Kidney (tissue), 14 donors: ENCODE results near the gene SIK3. TPM values are rescaled to one million over a fixed set of nuclear protein-coding genes. Genes with fewer than 3 reads are reported as not detected.

ENCODE experiments used
- DNase-seq, 5 donors: peaks; one replicate each; pipeline ENCODE4 v3.0.0-alpha.2; 2013 to 2020
- FAIRE-seq: peaks from 2 replicates; lab custom pipeline; 2012; peaks lifted over from hg19 to GRCh38; lab: Jason Lieb, UNC
- H3K27ac ChIP-seq, 2 donors: one replicate each; pipeline ENCODE4 v1.7.0; 2013; ENCODE audit warnings: low read depth in 2 of 2, low read length in 2 of 2, inconsistent platforms in 1 of 2
- H3K27me3 ChIP-seq: one replicate; pipeline ENCODE4 v1.7.1; 2013; ENCODE audit warnings: low read length, inconsistent platforms; ENCODE audit not compliant: control insufficient read depth, insufficient read depth
- H3K36me3 ChIP-seq, 3 donors: one replicate each; pipeline versions ENCODE4 v1.7.0 to v1.7.1; 2013; ENCODE audit warnings: low read length in 3 of 3, control low read depth in 1 of 3, inconsistent platforms in 1 of 3; ENCODE audit not compliant: insufficient read depth in 3 of 3, control insufficient read depth in 2 of 3
- H3K4me1 ChIP-seq, 3 donors: one replicate each; pipeline versions ENCODE4 v1.7.0 to v1.7.1; 2013; ENCODE audit warnings: low read length in 3 of 3, inconsistent platforms in 1 of 3, low read depth in 1 of 3; ENCODE audit not compliant: control insufficient read depth in 2 of 3, insufficient read depth in 2 of 3
- H3K4me3 ChIP-seq, 3 donors: one replicate each; pipeline versions ENCODE4 v1.7.0 to v1.8.1; 2013; ENCODE audit warnings: low read length in 3 of 3, control low read depth in 1 of 3, inconsistent platforms in 1 of 3
- H3K9ac ChIP-seq, 3 donors: one replicate each; pipeline versions ENCODE4 v1.7.0 to v1.7.1; 2013; ENCODE audit warnings: low read length in 3 of 3, control low read depth in 1 of 3, inconsistent platforms in 1 of 3
- H3K9me3 ChIP-seq, 3 donors: one replicate each; pipeline versions ENCODE4 v1.7.0 to v1.7.1; 2013; ENCODE audit warnings: low read length in 3 of 3, control low read depth in 1 of 3, inconsistent platforms in 1 of 3; ENCODE audit not compliant: control insufficient read depth in 2 of 3, insufficient read depth in 1 of 3
- intact Hi-C: fragments of 100-400 bp; cut with DNase I; formaldehyde crosslinking; loops from one replicate; pipeline ENCODE4 v1.11.1; 2022
- polyA plus RNA-seq: library from polyadenylated mRNA; stranded (reverse); fragments of 350-450 nt; fragmentation: Illumina TruSeq; extraction: RNeasy Lipid Tissue Mini Kit (QIAGEN cat#74804); gene quantifications from one replicate; pipeline ENCODE4 v1.2.3, GENCODE V29; 2014; ENCODE audit warnings: low read depth, low replicate concordance; ENCODE audit not compliant: insufficient read depth
- total RNA-seq: library from RNA; stranded (reverse); fragmentation: NEBNext Ultra II Directional; extraction: Animal tissue kit (Norgen Biotek cat#: 25700); gene quantifications from one replicate; pipeline ENCODE4 v1.2.1, GENCODE V29; 2021
- TF ChIP-seq, protein P1 (sequence below): IDR thresholded peaks from 3 replicates; pipeline ENCODE4 v1.5.1; 2012; ENCODE audit warnings: mild to moderate bottlenecking, moderate library complexity, borderline replicate concordance; ENCODE audit not compliant: insufficient read depth; ENCODE audit errors: extremely low read depth
- donor health status: control.
- donor health status: control.
- donor health status: control.
- donor health status: control.
- donor health status: control.
- donor health status: DM: yes; HTN: yes; CAD: no.
- donor health status: Normal renal cell carcinoma (clear cell type).

Gene SIK3
- total and polyA plus RNA-seq, 2 donors from 2014 or later, result 12.3 to 50.7 TPM

DNA sequence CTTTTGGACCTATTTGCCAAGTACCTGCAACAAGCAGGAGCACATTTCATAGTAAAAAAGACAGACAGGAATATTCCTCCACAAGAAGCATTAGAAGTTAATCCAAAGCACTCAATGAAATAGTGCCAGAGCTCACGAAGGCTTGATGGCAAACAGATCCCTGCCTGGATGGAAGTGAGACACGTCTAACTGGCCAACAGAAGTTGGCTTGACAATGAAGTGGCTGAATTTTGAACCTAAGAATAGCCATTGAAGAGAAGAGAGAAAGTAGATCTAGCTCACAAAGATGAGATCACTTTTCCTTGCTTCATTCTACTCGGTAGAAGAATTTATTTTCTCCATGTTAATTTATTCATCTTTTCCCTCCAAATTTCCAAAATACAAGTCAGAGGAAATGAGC is 230.2 kb downstream of the SIK3 start:
- H3K27me3 ChIP-seq, result no peaks in the 10 kb centered on the region
- DNase-seq (no peak), FAIRE-seq (no peak)
- intact Hi-C loops, result no loop called here
- H3K27ac ChIP-seq, result no peak overlapping the region
- no peak overlapping the region for H3K4me3 ChIP-seq
- TF ChIP-seq, protein P1, sequence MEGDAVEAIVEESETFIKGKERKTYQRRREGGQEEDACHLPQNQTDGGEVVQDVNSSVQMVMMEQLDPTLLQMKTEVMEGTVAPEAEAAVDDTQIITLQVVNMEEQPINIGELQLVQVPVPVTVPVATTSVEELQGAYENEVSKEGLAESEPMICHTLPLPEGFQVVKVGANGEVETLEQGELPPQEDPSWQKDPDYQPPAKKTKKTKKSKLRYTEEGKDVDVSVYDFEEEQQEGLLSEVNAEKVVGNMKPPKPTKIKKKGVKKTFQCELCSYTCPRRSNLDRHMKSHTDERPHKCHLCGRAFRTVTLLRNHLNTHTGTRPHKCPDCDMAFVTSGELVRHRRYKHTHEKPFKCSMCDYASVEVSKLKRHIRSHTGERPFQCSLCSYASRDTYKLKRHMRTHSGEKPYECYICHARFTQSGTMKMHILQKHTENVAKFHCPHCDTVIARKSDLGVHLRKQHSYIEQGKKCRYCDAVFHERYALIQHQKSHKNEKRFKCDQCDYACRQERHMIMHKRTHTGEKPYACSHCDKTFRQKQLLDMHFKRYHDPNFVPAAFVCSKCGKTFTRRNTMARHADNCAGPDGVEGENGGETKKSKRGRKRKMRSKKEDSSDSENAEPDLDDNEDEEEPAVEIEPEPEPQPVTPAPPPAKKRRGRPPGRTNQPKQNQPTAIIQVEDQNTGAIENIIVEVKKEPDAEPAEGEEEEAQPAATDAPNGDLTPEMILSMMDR, result no peak
- H3K9me3 ChIP-seq, result no peaks in the 10 kb centered on the region
- no peak overlapping the region for H3K9ac ChIP-seq
- H3K4me1 ChIP-seq, result no peaks in the 10 kb centered on the region
- H3K36me3 ChIP-seq, result peaks cover 4 to 69% (median 52%) of the 10 kb centered on the region in 3 donors

DNA sequence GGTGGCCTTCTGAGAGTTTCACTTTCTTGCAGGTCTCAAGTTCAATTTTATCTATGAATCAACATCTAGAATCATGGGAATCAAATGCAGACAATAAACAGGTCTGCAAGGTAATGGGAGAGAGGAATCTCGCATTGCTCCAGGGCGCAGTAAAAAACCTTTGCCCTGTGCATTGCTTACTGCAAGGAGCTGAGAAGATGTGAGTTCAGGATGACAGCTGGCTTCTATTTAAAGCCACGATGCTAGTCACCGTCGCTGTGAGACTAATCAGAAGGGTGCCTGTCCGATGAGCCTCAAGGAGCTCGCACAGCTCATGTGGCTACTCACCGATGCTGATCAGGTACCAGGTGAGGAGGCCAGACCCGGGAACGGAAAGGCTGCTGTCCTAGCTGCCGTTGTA is 230.6 kb downstream of the SIK3 start:
- H3K4me3 ChIP-seq, result no peak overlapping the region
- H3K9ac ChIP-seq, result no peak overlapping the region
- no peak for FAIRE-seq
- intact Hi-C loops, result no loop called here
- no peak overlapping the region for H3K27ac ChIP-seq
- TF ChIP-seq, protein P1, result no peak
- H3K4me1 ChIP-seq, result no peaks in the 10 kb centered on the region
- H3K36me3 ChIP-seq, result peaks cover 4 to 64% (median 48%) of the 10 kb centered on the region in 3 donors
- no peaks in the 10 kb centered on the region for H3K27me3 ChIP-seq
- no peak for DNase-seq
- no peaks in the 10 kb centered on the region for H3K9me3 ChIP-seq

DNA sequence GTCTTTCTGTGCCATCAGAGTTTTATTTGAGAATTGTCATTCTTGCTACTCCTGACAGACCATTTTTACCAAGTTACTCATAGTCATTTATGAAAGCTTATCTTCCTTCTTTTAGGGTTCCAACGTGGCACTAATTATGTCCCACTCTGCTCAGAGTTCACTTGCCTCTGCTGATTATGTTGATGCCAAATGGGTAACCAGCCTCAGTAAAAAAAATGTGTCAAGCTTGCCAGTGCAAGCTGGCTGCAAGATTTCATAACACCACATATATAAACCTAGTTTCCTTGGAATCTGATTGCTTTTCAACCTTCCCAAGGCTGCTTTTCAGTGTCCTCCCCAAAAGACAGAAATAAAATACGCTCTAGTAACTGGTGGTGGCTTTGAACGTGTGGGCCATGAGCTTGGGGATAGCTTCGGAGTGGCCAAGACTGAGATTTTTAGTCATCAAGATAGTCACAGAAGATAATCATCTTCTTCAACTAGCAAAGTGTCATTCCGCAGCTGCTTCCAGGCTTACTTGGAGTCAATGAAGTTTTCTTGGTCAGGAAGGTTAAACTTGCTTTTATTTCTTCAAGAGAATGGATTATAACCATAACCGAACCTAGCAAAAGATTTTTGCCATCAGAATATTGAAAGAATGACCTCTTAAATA is 231.3 kb downstream of the SIK3 start:
- Histone ChIP-seq H3K27ac (no peak overlapping the region), H3K36me3 (peaks cover 0 to 67% (median 51%) of the 10 kb centered on the region in 3 donors), H3K4me1 (no peaks in the 10 kb centered on the region), H3K9me3 (no peaks in the 10 kb centered on the region), H3K27me3 (no peaks in the 10 kb centered on the region), H3K9ac (no peak overlapping the region), H3K4me3 (no peak overlapping the region)
- intact Hi-C loops, result no loop called here
- no peak for DNase-seq
- no peak for FAIRE-seq
- TF ChIP-seq, protein P1, result no peak
